HG02852 (cell line): Measurements from ENCODE around the gene PYGO2.

ENCODE experiments used
- ATAC-seq: cut with Tn5 transposase; IDR thresholded peaks from one replicate; pipeline ENCODE4 v1.9.1; 2021; ENCODE audit warnings: mild to moderate bottlenecking, moderate library complexity; ENCODE audit not compliant: unreplicated experiment

PYGO2 gene

GRCh38 chr1:154945160-154945961, 16.2 kb downstream of the PYGO2 start:
- ATAC-seq: no peak

- no peak for ATAC-seq
These were observed 17.0 kb downstream of the PYGO2 start for GRCh38 chr1:154944401-154945159.

- ATAC-seq: no peak
These were observed 17.8 kb downstream of the PYGO2 start for GRCh38 chr1:154943649-154944400.

GRCh38 chr1:154941333-154942013, 20.1 kb downstream of the PYGO2 start:
- ATAC-seq: no peak

GRCh38 chr1:154940651-154941194, 20.9 kb downstream of the PYGO2 start:
- no peak for ATAC-seq

GRCh38 chr1:154940213-154940560, 21.4 kb downstream of the PYGO2 start:
- ATAC-seq: no peak

- no peak for ATAC-seq
These were observed 22.8 kb downstream of the PYGO2 start for GRCh38 chr1:154938604-154939399.

GRCh38 chr1:154937988-154938386, 23.6 kb downstream of the PYGO2 start:
- ATAC-seq: no peak

GRCh38 chr1:154937085-154937987, 24.2 kb downstream of the PYGO2 start:
- peak; percentile 49 for ATAC-seq

GRCh38 chr1:154936555-154937084, 25.0 kb downstream of the PYGO2 start, which contains the start of gene PMVK:
PMVK (minus strand) TSS chr1:154936719; CDS start chr1:154936685, 34 bp downstream.
- ATAC-seq: peak; percentile 75

- no peak for ATAC-seq
These were observed 25.6 kb downstream of the PYGO2 start for GRCh38 chr1:154935749-154936554.

- ATAC-seq: no peak
These were observed 27.1 kb downstream of the PYGO2 start for GRCh38 chr1:154934358-154934948.

GRCh38 chr1:154931940-154932487, 29.6 kb downstream of the PYGO2 start:
- ATAC-seq: no peak

GRCh38 chr1:154926201-154926600, 35.4 kb downstream of the PYGO2 start:
- ATAC-seq: no peak

- ATAC-seq: no peak
These were observed 36.0 kb downstream of the PYGO2 start for GRCh38 chr1:154925335-154926170.

GRCh38 chr1:154923695-154924094, 37.9 kb downstream of the PYGO2 start:
- no peak for ATAC-seq
